GM23248 (cell line): ENCODE results near the gene LSM3. TPM values are rescaled to one million over a fixed set of nuclear protein-coding genes. Genes with fewer than 3 reads are reported as not detected.

Source experiments
- DNase-seq: peaks from one replicate; pipeline ENCODE4 v3.0.0-alpha.2; 2015
- H2AFZ ChIP-seq: fragments of 200-600 bp; sonication (generic); 2 replicates; pipeline ENCODE4 v1.6.1; 2016; ENCODE audit warnings: antibody characterized with exemption
- H3F3A ChIP-seq: fragments of 200-600 bp; sonication (generic); 2 replicates; pipeline ENCODE4 v1.6.1; 2016; ENCODE audit warnings: mild to moderate bottlenecking, antibody characterized with exemption, mixed run types; ENCODE audit not compliant: insufficient read depth
- H3K27ac ChIP-seq: fragments of 200-600 bp; sonication (generic); 2 replicates; pipeline ENCODE4 v1.5.1; 2016; ENCODE audit warnings: mild to moderate bottlenecking
- H3K27me3 ChIP-seq: fragments of 200-600 bp; sonication (generic); replicated peaks from 2 replicates; pipeline ENCODE4 v1.6.1; 2016; ENCODE audit warnings: mild to moderate bottlenecking; ENCODE audit not compliant: insufficient read depth
- H3K36me3 ChIP-seq: fragments of 200-600 bp; sonication (generic); 2 replicates; pipeline ENCODE4 v1.6.1; 2016; ENCODE audit warnings: low read depth, mild to moderate bottlenecking
- H3K4me1 ChIP-seq: fragments of 200-600 bp; sonication (generic); 2 replicates; pipeline ENCODE4 v1.6.1; 2016; ENCODE audit warnings: mild to moderate bottlenecking; ENCODE audit not compliant: insufficient read depth
- H3K4me2 ChIP-seq: fragments of 200-600 bp; sonication (generic); one replicate; pipeline ENCODE4 v1.6.1; 2016; ENCODE audit warnings: mild to moderate bottlenecking; ENCODE audit not compliant: unreplicated experiment
- H3K4me3 ChIP-seq: fragments of 200-600 bp; sonication (generic); 2 replicates; pipeline ENCODE4 v1.5.1; 2016; ENCODE audit warnings: mild to moderate bottlenecking
- H3K79me2 ChIP-seq: fragments of 200-600 bp; sonication (generic); 2 replicates; pipeline ENCODE4 v1.6.1; 2016; ENCODE audit warnings: mild to moderate bottlenecking; ENCODE audit not compliant: insufficient read depth
- H3K9ac ChIP-seq: fragments of 200-600 bp; sonication (generic); 2 replicates; pipeline ENCODE4 v1.6.1; 2016; ENCODE audit warnings: mild to moderate bottlenecking
- H3K9me2 ChIP-seq: fragments of 200-600 bp; sonication (generic); 2 replicates; pipeline ENCODE4 v1.6.1; 2016; ENCODE audit warnings: mixed run types, mild to moderate bottlenecking, moderate library complexity; ENCODE audit not compliant: insufficient read depth
- H3K9me3 ChIP-seq: fragments of 200-600 bp; sonication (generic); one replicate; pipeline ENCODE4 v1.6.1; 2017; ENCODE audit warnings: low read depth
- H4K20me1 ChIP-seq: fragments of 200-600 bp; sonication (generic); 2 replicates; pipeline ENCODE4 v1.6.0; 2016; ENCODE audit not compliant: insufficient read depth
- EZH2 ChIP-seq: fragments of 200-600 bp; sonication (generic); IDR thresholded peaks from 2 replicates; pipeline ENCODE4 v1.6.1; 2018; ENCODE audit warnings: antibody characterized with exemption, mild to moderate bottlenecking; ENCODE audit not compliant: insufficient read depth, poor library complexity, severe bottlenecking
- EZH2phosphoT487 ChIP-seq: fragments of 200-600 bp; sonication (generic); IDR thresholded peaks from 2 replicates; pipeline ENCODE4 v1.6.1; 2018; ENCODE audit warnings: antibody characterized with exemption, moderate library complexity, mild to moderate bottlenecking, low read depth; ENCODE audit not compliant: insufficient read depth
- WGBS, 2 experiments: methylation state at CpG; one replicate each; pipeline ENCODE4 v1.1.6; 2015 to 2017; ENCODE audit warnings: low lambda C conversion rate in 2 of 2, low coverage in 1 of 2; ENCODE audit errors: missing lambda C conversion rate in 2 of 2; 5-methylcytosine and 5-hydroxymethylcytosine counted together
- in situ Hi-C: fragments of 300-500 bp; cut with MboI; formaldehyde crosslinking; loops from 2 replicates; pipeline ENCODE4 v1.15.0; 2020
- polyA plus RNA-seq: library from polyadenylated mRNA; unstranded; fragments of >200 nt; fragmentation: Nextera tagmentation; extraction: Ambion mirVana; gene quantifications from 2 replicates; pipeline ENCODE4 v1.2.1, GENCODE V29; 2016
- total RNA-seq: library from RNA; depleted of rRNA; stranded (reverse); fragments of >200 nt; shearing (Covaris generic); gene quantifications from 2 replicates; pipeline ENCODE4 v1.2.3, GENCODE V29; 2014

Gene LSM3
- total and polyA plus RNA-seq, 2 experiments from 2014 or later, result 9.4 to 32.3 TPM

GRCh38 chr3:14242490-14243311, 64.1 kb downstream of the LSM3 start:
- H3K79me2 ChIP-seq, result no peaks in the 10 kb centered on the region
- no peak for DNase-seq
- TF ChIP-seq EZH2phosphoT487 (no peak), EZH2 (no peak)
- H3K9ac ChIP-seq, result no peak overlapping the region
- WGBS, 2 experiments, result 68% methylated on average over 12 of the region's 12 CpGs
- no peaks in the 10 kb centered on the region for H3K27me3 ChIP-seq
- no peaks in the 10 kb centered on the region for H3K9me2 ChIP-seq
- no peak overlapping the region for H3K4me2 ChIP-seq
- in situ Hi-C loops, result no loop called here
- H3K4me1 ChIP-seq, result no peaks in the 10 kb centered on the region
- no peaks in the 10 kb centered on the region for H3K36me3 ChIP-seq
- H4K20me1 ChIP-seq, result no peaks in the 10 kb centered on the region
- no peak overlapping the region for H3K4me3 ChIP-seq
- H3F3A ChIP-seq, result no peaks in the 10 kb centered on the region
- no peaks in the 10 kb centered on the region for H3K9me3 ChIP-seq
- H2AFZ ChIP-seq, result no peak overlapping the region
- no peak overlapping the region for H3K27ac ChIP-seq

- TF ChIP-seq EZH2phosphoT487, result no peak
- TF ChIP-seq EZH2, result no peak
- H3K4me3 ChIP-seq, result no peak overlapping the region
- no peak for DNase-seq
- in situ Hi-C loops, result no loop called here
- WGBS, 2 experiments, result 75 to 78% methylated on average over 5 of the region's 5 CpGs
- H3K9me2 ChIP-seq, result no peaks in the 10 kb centered on the region
- H2AFZ ChIP-seq, result no peak overlapping the region
- no peak overlapping the region for H3K27ac ChIP-seq
- H3K9ac ChIP-seq, result no peak overlapping the region
- no peaks in the 10 kb centered on the region for H3F3A ChIP-seq
- H3K4me1 ChIP-seq, result no peaks in the 10 kb centered on the region
- no peaks in the 10 kb centered on the region for H3K79me2 ChIP-seq
- H3K36me3 ChIP-seq, result no peaks in the 10 kb centered on the region
- H3K27me3 ChIP-seq, result no peaks in the 10 kb centered on the region
- H3K4me2 ChIP-seq, result no peak overlapping the region
- H4K20me1 ChIP-seq, result no peaks in the 10 kb centered on the region
- H3K9me3 ChIP-seq, result no peaks in the 10 kb centered on the region
Observed at GRCh38 chr3:14243782-14244181, 65.2 kb downstream of the LSM3 start.

GRCh38 chr3:14244521-14245247, 66.1 kb downstream of the LSM3 start:
- Histone ChIP-seq H3K27me3 (no peaks in the 10 kb centered on the region), H3K79me2 (no peaks in the 10 kb centered on the region), H2AFZ (no peak overlapping the region), H3F3A (no peaks in the 10 kb centered on the region), H4K20me1 (no peaks in the 10 kb centered on the region), H3K9ac (no peak overlapping the region), H3K4me3 (no peak overlapping the region), H3K9me2 (no peaks in the 10 kb centered on the region), H3K36me3 (no peaks in the 10 kb centered on the region), H3K4me2 (no peak overlapping the region), H3K4me1 (no peaks in the 10 kb centered on the region), H3K27ac (no peak overlapping the region), H3K9me3 (no peaks in the 10 kb centered on the region)
- TF ChIP-seq EZH2 (no peak), EZH2phosphoT487 (no peak)
- no peak for DNase-seq
- 84 to 88% methylated on average over 9 of the region's 9 CpGs for WGBS, 2 experiments
- in situ Hi-C loops, result no loop called here

- H3K4me3 ChIP-seq, result no peak overlapping the region
- H3K9me2 ChIP-seq, result no peaks in the 10 kb centered on the region
- H4K20me1 ChIP-seq, result no peaks in the 10 kb centered on the region
- no peaks in the 10 kb centered on the region for H3K27me3 ChIP-seq
- no peaks in the 10 kb centered on the region for H3F3A ChIP-seq
- no peak for DNase-seq
- H3K4me1 ChIP-seq, result no peaks in the 10 kb centered on the region
- no peaks in the 10 kb centered on the region for H3K79me2 ChIP-seq
- no peak overlapping the region for H3K27ac ChIP-seq
- in situ Hi-C loops, result no loop called here
- H2AFZ ChIP-seq, result no peak overlapping the region
- H3K9me3 ChIP-seq, result no peaks in the 10 kb centered on the region
- TF ChIP-seq EZH2, result no peak
- no peak for TF ChIP-seq EZH2phosphoT487
- 69 to 70% methylated on average over 6 of the region's 6 CpGs for WGBS, 2 experiments
- no peak overlapping the region for H3K9ac ChIP-seq
- H3K36me3 ChIP-seq, result no peaks in the 10 kb centered on the region
- H3K4me2 ChIP-seq, result no peak overlapping the region
Observed at GRCh38 chr3:14245248-14245639, 66.6 kb downstream of the LSM3 start.
